Measurements from ENCODE around the gene RUNX1.

The RUNX1 gene

GRCh38 chr21:34809822-34810221 lies 239.3 kb downstream of the RUNX1 start:
- no peak for ATAC-seq
- TF ChIP-seq CSRNP3 (CRISPR knock-in tag; IDR thresholded peaks at IDR 0.05): no peak
- no peak for TF ChIP-seq TCF4 (CRISPR knock-in tag; IDR thresholded peaks at IDR 0.05; ENCODE audit: borderline replicate concordance)
- TF ChIP-seq ZFP3 (CRISPR knock-in tag; IDR thresholded peaks at IDR 0.05): no peak

DNA sequence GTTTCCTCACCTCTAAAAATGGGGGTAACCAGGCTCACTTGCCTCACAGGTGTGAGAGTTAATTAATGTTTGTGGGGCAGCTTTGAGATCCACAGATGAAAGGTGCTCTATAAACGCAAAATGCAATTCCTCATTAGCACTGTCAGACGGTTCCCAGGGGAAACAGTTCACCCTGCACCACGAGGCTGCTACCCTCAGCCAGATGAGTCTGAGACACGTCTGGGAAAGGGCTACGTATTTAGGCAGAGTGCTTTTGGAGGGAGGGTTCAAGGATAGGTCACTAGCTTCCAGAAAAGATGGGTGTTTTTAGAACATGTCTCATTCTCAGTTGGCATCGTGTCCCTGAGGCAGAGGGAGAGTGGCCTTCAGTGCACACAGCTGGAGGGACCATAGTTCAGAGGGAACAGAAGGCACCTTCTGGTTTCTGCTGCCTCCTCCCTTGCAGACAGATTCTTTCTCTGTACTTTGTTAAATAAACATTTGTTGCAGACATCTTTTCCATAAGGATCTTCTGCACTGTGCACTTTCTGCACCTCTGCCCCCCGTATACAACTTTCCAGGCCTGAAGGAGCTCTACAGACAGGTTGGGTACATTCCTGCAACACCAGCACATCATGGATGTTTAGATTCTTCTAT lies 240.4 kb downstream of the RUNX1 start:
- TF ChIP-seq ZNF565 (CRISPR knock-in tag; conservative IDR thresholded peaks at IDR 0.05; ENCODE audit: low read depth) (no peak), ZFP3 (CRISPR knock-in tag; IDR thresholded peaks at IDR 0.05) (no peak)
- ATAC-seq: peak; percentile 6; the same call in 2 of the 3 replicates

GRCh38 chr21:34807881-34808568 lies 241.1 kb downstream of the RUNX1 start:
- ATAC-seq: peak; percentile 72
- TF ChIP-seq SNAI2 (CRISPR knock-in tag; IDR thresholded peaks at IDR 0.05): peak; percentile 16; the same call in 1 of the 2 replicates
- TF ChIP-seq TSHZ2 (CRISPR knock-in tag; IDR thresholded peaks at IDR 0.05): no peak
- no peak for TF ChIP-seq OSR1 (CRISPR knock-in tag; IDR thresholded peaks at IDR 0.05)
- peak; percentile 5; the same call in 1 of the 2 replicates for TF ChIP-seq TOX (CRISPR knock-in tag; IDR thresholded peaks at IDR 0.05; ENCODE audit: borderline replicate concordance)
- TF ChIP-seq ISL1 (CRISPR knock-in tag; IDR thresholded peaks at IDR 0.05): peak; percentile 41; the same call in 1 of the 2 replicates
- no peak for TF ChIP-seq ZC3H10 (CRISPR knock-in tag; IDR thresholded peaks at IDR 0.05)

DNA sequence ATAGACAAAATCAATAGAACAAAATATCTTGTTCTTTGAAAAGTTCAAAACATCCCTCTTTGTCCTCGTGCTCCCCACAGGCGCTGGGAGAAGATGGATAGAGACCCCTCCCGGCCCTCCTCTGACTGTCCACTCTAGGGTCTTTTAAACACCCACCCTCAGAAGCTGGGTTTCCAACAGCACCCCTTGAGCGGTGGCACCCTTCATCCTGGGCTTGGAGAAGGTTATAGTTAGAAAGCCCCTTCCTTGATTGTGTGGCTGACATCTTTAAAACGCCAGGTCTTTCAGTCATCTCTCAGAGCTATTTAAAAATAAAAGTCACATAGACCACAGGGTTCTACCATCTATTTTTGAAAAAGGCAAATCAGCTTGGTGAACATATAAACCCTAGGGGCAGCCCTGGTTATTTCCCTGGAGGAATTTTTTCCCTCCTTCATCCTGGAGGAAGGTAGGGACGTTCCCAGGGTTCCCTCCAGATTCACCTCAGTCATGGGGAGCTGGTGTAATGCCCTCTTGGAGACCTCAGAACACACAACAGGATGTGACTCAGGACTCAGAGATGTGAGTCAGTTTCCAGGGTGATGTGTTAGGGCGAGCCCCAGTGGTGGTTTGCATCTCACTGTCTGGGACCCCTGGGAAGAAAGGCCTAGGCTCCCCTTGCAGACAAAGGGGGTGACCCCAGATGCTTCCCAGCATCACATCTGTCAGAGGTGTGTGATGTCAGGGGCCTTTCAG lies 241.8 kb downstream of the RUNX1 start:
- ATAC-seq: peak; percentile 77
- no peak for TF ChIP-seq BACH2 (CRISPR knock-in tag; IDR thresholded peaks at IDR 0.05; ENCODE audit: borderline replicate concordance)
- TF ChIP-seq CSRNP3 (CRISPR knock-in tag; IDR thresholded peaks at IDR 0.05): no peak
- TF ChIP-seq TSHZ2 (CRISPR knock-in tag; IDR thresholded peaks at IDR 0.05): no peak
- TF ChIP-seq TOX (CRISPR knock-in tag; IDR thresholded peaks at IDR 0.05; ENCODE audit: borderline replicate concordance): peak; percentile 6; the same call in 1 of the 2 replicates
- TF ChIP-seq ESRRG (CRISPR knock-in tag; IDR thresholded peaks at IDR 0.05): no peak
- TF ChIP-seq CSDC2 (CRISPR knock-in tag; IDR thresholded peaks at IDR 0.05): 0 out of 2 replicates have a peak, but pooled peaks have one; percentile 6
- 0 out of 2 replicates have a peak, but pooled peaks have one; percentile 32 for TF ChIP-seq ZC3H10 (CRISPR knock-in tag; IDR thresholded peaks at IDR 0.05)

GRCh38 chr21:34806423-34806822 lies 242.7 kb downstream of the RUNX1 start:
- no peak for ATAC-seq
- TF ChIP-seq, protein P1, sequence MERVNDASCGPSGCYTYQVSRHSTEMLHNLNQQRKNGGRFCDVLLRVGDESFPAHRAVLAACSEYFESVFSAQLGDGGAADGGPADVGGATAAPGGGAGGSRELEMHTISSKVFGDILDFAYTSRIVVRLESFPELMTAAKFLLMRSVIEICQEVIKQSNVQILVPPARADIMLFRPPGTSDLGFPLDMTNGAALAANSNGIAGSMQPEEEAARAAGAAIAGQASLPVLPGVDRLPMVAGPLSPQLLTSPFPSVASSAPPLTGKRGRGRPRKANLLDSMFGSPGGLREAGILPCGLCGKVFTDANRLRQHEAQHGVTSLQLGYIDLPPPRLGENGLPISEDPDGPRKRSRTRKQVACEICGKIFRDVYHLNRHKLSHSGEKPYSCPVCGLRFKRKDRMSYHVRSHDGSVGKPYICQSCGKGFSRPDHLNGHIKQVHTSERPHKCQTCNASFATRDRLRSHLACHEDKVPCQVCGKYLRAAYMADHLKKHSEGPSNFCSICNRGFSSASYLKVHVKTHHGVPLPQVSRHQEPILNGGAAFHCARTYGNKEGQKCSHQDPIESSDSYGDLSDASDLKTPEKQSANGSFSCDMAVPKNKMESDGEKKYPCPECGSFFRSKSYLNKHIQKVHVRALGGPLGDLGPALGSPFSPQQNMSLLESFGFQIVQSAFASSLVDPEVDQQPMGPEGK (CRISPR knock-in tag; IDR thresholded peaks at IDR 0.05; ENCODE audit: borderline replicate concordance): no peak
- TF ChIP-seq ZFP30 (CRISPR knock-in tag; IDR thresholded peaks at IDR 0.05) (no peak), CSDC2 (CRISPR knock-in tag; IDR thresholded peaks at IDR 0.05) (no peak), ZC3H10 (CRISPR knock-in tag; IDR thresholded peaks at IDR 0.05) (no peak), ZNF565 (CRISPR knock-in tag; conservative IDR thresholded peaks at IDR 0.05; ENCODE audit: low read depth) (no peak), TCF4 (CRISPR knock-in tag; IDR thresholded peaks at IDR 0.05; ENCODE audit: borderline replicate concordance) (no peak), CSRNP3 (CRISPR knock-in tag; IDR thresholded peaks at IDR 0.05) (no peak), RARB (CRISPR knock-in tag; IDR thresholded peaks at IDR 0.05) (no peak), ESRRG (CRISPR knock-in tag; IDR thresholded peaks at IDR 0.05) (no peak), GLIS3 (CRISPR knock-in tag; IDR thresholded peaks at IDR 0.05) (no peak), SNAI2 (CRISPR knock-in tag; IDR thresholded peaks at IDR 0.05) (no peak)

Measured in SK-N-SH treated with all-trans-retinoic acid at 6 μM for 48 hours (cell line).